Activated naive CD4-positive, alpha-beta T cell treated with anti-CD3 and anti-CD28 coated beads, Interleukin-2, amount 10 ng/mL, durations not matched to agents 7 days and 5 days (primary cell): ENCODE data around the gene CAMLG.

Experiments
- CTCF ChIA-PET: fragments of 350-600 bp; sonication (Branson Sonifier 250); formaldehyde crosslinking; loops from one replicate; lab custom pipeline; 2021; ENCODE audit warnings: antibody characterized with exemption; lab: Charles Lee
- DNase-seq: peaks from one replicate; pipeline ENCODE4 v3.0.0-alpha.2; 2020
- H3K27ac Mint-ChIP-seq: one replicate; pipeline ENCODE4 v1.8.0; 2021; ENCODE audit warnings: mild to moderate bottlenecking, moderate library complexity, mixed read lengths
- H3K27me3 Mint-ChIP-seq: one replicate; pipeline ENCODE4 v1.8.0; 2021; ENCODE audit warnings: mild to moderate bottlenecking, mixed read lengths
- H3K36me3 Mint-ChIP-seq: one replicate; pipeline ENCODE4 v1.8.0; 2021; ENCODE audit warnings: mixed read lengths
- H3K4me1 Mint-ChIP-seq: one replicate; pipeline ENCODE4 v1.8.0; 2021; ENCODE audit warnings: mixed read lengths
- H3K4me3 Mint-ChIP-seq: one replicate; pipeline ENCODE4 v1.8.0; 2021; ENCODE audit warnings: mild to moderate bottlenecking, moderate library complexity, mixed read lengths
- H3K9me3 Mint-ChIP-seq: one replicate; pipeline ENCODE4 v1.8.0; 2021; ENCODE audit warnings: mixed read lengths

The CAMLG gene

GRCh38 chr5:134794082-134794481, 55.7 kb downstream of the CAMLG start:
- H3K27ac Mint-ChIP-seq: no peak overlapping the region
- no peak overlapping the region for H3K4me3 Mint-ChIP-seq
- no peaks in the 10 kb centered on the region for H3K27me3 Mint-ChIP-seq
- CTCF ChIA-PET: no interaction called here
- no peak for DNase-seq
- H3K9me3 Mint-ChIP-seq: no peaks in the 10 kb centered on the region
- no peaks in the 10 kb centered on the region for H3K4me1 Mint-ChIP-seq
- peaks cover 65% of the 10 kb centered on the region for H3K36me3 Mint-ChIP-seq

- peak overlapping the region; percentile 39 for H3K27ac Mint-ChIP-seq
- peaks cover 64% of the 10 kb centered on the region for H3K36me3 Mint-ChIP-seq
- H3K4me3 Mint-ChIP-seq: no peak overlapping the region
- H3K9me3 Mint-ChIP-seq: no peaks in the 10 kb centered on the region
- CTCF ChIA-PET: no interaction called here
- no peaks in the 10 kb centered on the region for H3K27me3 Mint-ChIP-seq
- no peaks in the 10 kb centered on the region for H3K4me1 Mint-ChIP-seq
- no peak for DNase-seq
These were observed 56.5 kb downstream of the CAMLG start for GRCh38 chr5:134794819-134795218.

DNA sequence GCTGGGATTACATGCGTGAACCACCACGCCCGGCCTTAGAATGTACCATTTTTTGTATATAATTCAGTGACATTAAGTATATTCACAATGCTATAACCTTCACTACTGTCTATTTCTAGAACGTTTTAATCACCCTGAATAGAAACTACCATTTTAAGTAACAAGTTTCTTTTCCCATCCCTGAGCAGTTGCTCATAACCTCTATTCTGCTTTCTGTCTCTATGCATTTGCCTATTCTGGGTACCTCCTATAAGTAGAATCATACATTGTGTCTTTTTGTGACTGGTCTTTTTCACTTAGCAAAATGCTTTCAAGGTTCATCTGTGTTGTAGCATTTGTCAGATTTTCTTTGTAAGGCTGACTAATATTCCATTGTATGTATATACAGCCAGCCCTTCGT, 60.1 kb downstream of the CAMLG start:
- no peaks in the 10 kb centered on the region for H3K9me3 Mint-ChIP-seq
- H3K27me3 Mint-ChIP-seq: no peaks in the 10 kb centered on the region
- H3K4me1 Mint-ChIP-seq: no peaks in the 10 kb centered on the region
- CTCF ChIA-PET: no interaction called here
- no peak for DNase-seq
- peaks cover 59% of the 10 kb centered on the region for H3K36me3 Mint-ChIP-seq
- no peak overlapping the region for H3K4me3 Mint-ChIP-seq
- H3K27ac Mint-ChIP-seq: no peak overlapping the region
